ENCODE data around the gene LRRC28. TPM values are rescaled to one million over a fixed set of nuclear protein-coding genes. Genes with fewer than 3 reads are reported as not detected.
A peak's percentile ranks its signal among the peaks of the same experiment; 100 is the strongest.

Gene LRRC28
- total RNA-seq, 1 donor from 2014 or later: 28.8 TPM

GRCh38 chr15:99282586-99282985 is 31.3 kb downstream of the LRRC28 start:
- Mint-ChIP-seq H3K9me3 (peaks cover 4% of the 10 kb centered on the region), H3K4me3 (no peak overlapping the region), H3K4me1 (peaks cover 4% of the 10 kb centered on the region), H3K27ac (ENCODE audit: unreplicated experiment) (no peak overlapping the region), H3K27me3 (ENCODE audit: low read depth) (no peaks in the 10 kb centered on the region), H3K36me3 (ENCODE audit: low read depth) (peaks cover 11% of the 10 kb centered on the region)
- no peak for DNase-seq (ENCODE audit: low read depth, low spot score)
- no peak for TF ChIP-seq CTCF (conservative IDR thresholded peaks at IDR 0.05)

DNA sequence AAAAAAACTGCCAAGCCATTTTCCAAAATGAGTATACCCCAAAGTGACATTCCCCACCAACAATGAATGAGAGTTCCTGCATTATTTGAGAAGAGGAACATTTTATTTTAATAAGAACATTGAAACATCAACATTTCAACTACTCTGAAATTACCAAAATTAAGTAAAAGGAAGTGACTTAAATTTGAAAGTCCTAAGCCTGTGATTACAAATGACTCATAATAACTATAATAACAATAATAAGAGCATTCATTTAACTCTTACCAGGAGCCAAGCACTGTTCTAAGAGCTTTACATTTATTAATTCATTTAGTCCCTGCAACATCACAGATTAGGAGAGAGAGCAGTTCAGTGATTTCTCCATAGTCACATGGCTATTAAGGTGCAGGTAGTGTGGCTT is 32.4 kb downstream of the LRRC28 start:
- Mint-ChIP-seq H3K4me3 (no peak overlapping the region), H3K27me3 (ENCODE audit: low read depth) (no peaks in the 10 kb centered on the region), H3K9me3 (peaks cover 4% of the 10 kb centered on the region), H3K4me1 (peaks cover 4% of the 10 kb centered on the region), H3K36me3 (ENCODE audit: low read depth) (peaks cover 11% of the 10 kb centered on the region), H3K27ac (ENCODE audit: unreplicated experiment) (no peak overlapping the region)
- TF ChIP-seq CTCF (conservative IDR thresholded peaks at IDR 0.05): no peak
- DNase-seq (ENCODE audit: low read depth, low spot score): no peak

GRCh38 chr15:99291643-99292042 is 40.4 kb downstream of the LRRC28 start:
- H3K9me3 Mint-ChIP-seq: peaks cover 10% of the 10 kb centered on the region

GRCh38 chr15:99295840-99296239 is 44.6 kb downstream of the LRRC28 start:
- peaks cover 10% of the 10 kb centered on the region for H3K9me3 Mint-ChIP-seq
- H3K27ac Mint-ChIP-seq (ENCODE audit: unreplicated experiment): peak overlapping the region; percentile 50
- H3K36me3 Mint-ChIP-seq (ENCODE audit: low read depth): peaks cover 31% of the 10 kb centered on the region
- no peaks in the 10 kb centered on the region for H3K27me3 Mint-ChIP-seq (ENCODE audit: low read depth)
- H3K4me1 Mint-ChIP-seq: no peaks in the 10 kb centered on the region
- no peak for DNase-seq (ENCODE audit: low read depth, low spot score)
- TF ChIP-seq CTCF (conservative IDR thresholded peaks at IDR 0.05): no peak
- H3K4me3 Mint-ChIP-seq: no peak overlapping the region

More at GRCh38 chr15:99291643-99292042, 40.4 kb downstream of the LRRC28 start:
- no peaks in the 10 kb centered on the region for H3K27me3 Mint-ChIP-seq (ENCODE audit: low read depth)
- no peak for DNase-seq (ENCODE audit: low read depth, low spot score)
- TF ChIP-seq CTCF (conservative IDR thresholded peaks at IDR 0.05): no peak
- no peaks in the 10 kb centered on the region for H3K4me1 Mint-ChIP-seq
- H3K4me3 Mint-ChIP-seq: no peak overlapping the region
- H3K36me3 Mint-ChIP-seq (ENCODE audit: low read depth): peaks cover 31% of the 10 kb centered on the region
- H3K27ac Mint-ChIP-seq (ENCODE audit: unreplicated experiment): no peak overlapping the region

- no peaks in the 10 kb centered on the region for H3K27me3 Mint-ChIP-seq (ENCODE audit: low read depth)
- H3K27ac Mint-ChIP-seq (ENCODE audit: unreplicated experiment): peak overlapping the region; percentile 50
- H3K4me1 Mint-ChIP-seq: no peaks in the 10 kb centered on the region
- H3K36me3 Mint-ChIP-seq (ENCODE audit: low read depth): peaks cover 31% of the 10 kb centered on the region
- TF ChIP-seq CTCF (conservative IDR thresholded peaks at IDR 0.05): no peak
- H3K9me3 Mint-ChIP-seq: peaks cover 10% of the 10 kb centered on the region
- no peak overlapping the region for H3K4me3 Mint-ChIP-seq
- DNase-seq (ENCODE audit: low read depth, low spot score): no peak
Observed at GRCh38 chr15:99296386-99296785, 45.1 kb downstream of the LRRC28 start.

DNA sequence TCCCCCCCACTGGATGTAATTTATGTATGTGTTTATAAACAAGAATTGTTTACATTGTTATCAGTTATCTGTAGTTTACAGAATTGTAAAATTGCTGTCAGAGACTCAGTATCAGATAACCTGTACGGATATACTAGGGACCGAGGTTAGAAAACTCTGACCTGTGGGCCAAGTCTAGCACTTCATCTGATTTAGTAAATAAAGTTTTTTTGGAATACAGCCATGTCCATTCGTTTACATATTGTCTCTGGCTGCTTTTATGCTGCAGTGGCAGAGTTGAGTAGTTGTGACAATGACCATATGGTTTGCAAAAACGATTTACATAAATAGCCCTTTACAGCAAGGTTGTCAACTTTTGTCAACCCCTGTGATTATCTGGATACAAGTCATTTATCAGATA is 52.6 kb downstream of the LRRC28 start:
- Mint-ChIP-seq H3K4me3 (no peak overlapping the region), H3K9me3 (no peaks in the 10 kb centered on the region), H3K27me3 (ENCODE audit: low read depth) (no peaks in the 10 kb centered on the region), H3K27ac (ENCODE audit: unreplicated experiment) (no peak overlapping the region), H3K4me1 (peaks cover 11% of the 10 kb centered on the region), H3K36me3 (ENCODE audit: low read depth) (no peaks in the 10 kb centered on the region)
- no peak for DNase-seq (ENCODE audit: low read depth, low spot score)
- TF ChIP-seq CTCF (conservative IDR thresholded peaks at IDR 0.05): no peak
